IMR-90 (cell line): Measurements from ENCODE around the gene ZNF750. TPM values are rescaled to one million over a fixed set of nuclear protein-coding genes. Genes with fewer than 3 reads are reported as not detected.

ENCODE experiments used
- ATAC-seq: fragments of 200-7000 bp; cut with Tn5 transposase; 2 replicates; pipeline ENCODE4 v1.9.1; 2020; ENCODE audit warnings: low read depth, mild to moderate bottlenecking, moderate library complexity
- BruUV-seq: library from RNA; stranded (reverse); fragments of 400-500 nt; replicated peaks from 2 replicates; lab custom pipeline; 2021; lab: Mats Ljungman, UMichigan
- CTCF ChIA-PET: fragments of 300-600 bp; formaldehyde crosslinking; extraction: SDS; loops from one replicate; lab custom pipeline; 2021; ENCODE audit warnings: antibody characterized with exemption; lab: Yijun Ruan, JAX
- POLR2A ChIA-PET: fragments of 300-600 bp; sonication (Branson Sonifier 250); formaldehyde crosslinking; loops from one replicate; lab custom pipeline; 2022; ENCODE audit warnings: antibody characterized with exemption; ENCODE audit not compliant: unreplicated experiment; lab: Charles Lee
- DNase-seq: peaks from one replicate; pipeline ENCODE4 v3.0.0; 2013
- H2AFZ ChIP-seq: replicated peaks from 2 replicates; pipeline ENCODE3; 2013; ENCODE audit warnings: low read length, mild to moderate bottlenecking; ENCODE audit not compliant: poor library complexity
- H2AK5ac ChIP-seq: 2 replicates; pipeline ENCODE4 v1.6.1; 2013; ENCODE audit warnings: low read depth, low read length, inconsistent platforms
- H2AK9ac ChIP-seq: replicated peaks from 2 replicates; pipeline ENCODE3; 2013; ENCODE audit warnings: mild to moderate bottlenecking, low read depth, low read length, moderate library complexity; ENCODE audit not compliant: poor library complexity
- H2BK120ac ChIP-seq: 2 replicates; pipeline ENCODE4 v1.6.1; 2013; ENCODE audit warnings: low read depth, low read length, inconsistent platforms
- H2BK15ac ChIP-seq: 3 replicates; pipeline ENCODE4 v1.6.1; 2013; ENCODE audit warnings: low read depth, low read length, inconsistent platforms
- H2BK20ac ChIP-seq: 2 replicates; pipeline ENCODE4 v1.6.1; 2013; ENCODE audit warnings: low read depth, mild to moderate bottlenecking, inconsistent platforms, low read length, moderate library complexity
- H2BK5ac ChIP-seq: 2 replicates; pipeline ENCODE4 v1.6.1; 2013; ENCODE audit warnings: mild to moderate bottlenecking, low read depth, low read length, inconsistent platforms; ENCODE audit not compliant: poor library complexity, severe bottlenecking
- H3K14ac ChIP-seq: replicated peaks from 2 replicates; pipeline ENCODE4 v1.6.1; 2013; ENCODE audit warnings: low read depth, low read length, inconsistent platforms
- H3K18ac ChIP-seq: 2 replicates; pipeline ENCODE4 v1.6.1; 2013; ENCODE audit warnings: low read depth, low read length, control low read depth
- H3K23ac ChIP-seq: 2 replicates; pipeline ENCODE4 v1.6.1; 2013; ENCODE audit warnings: low read depth, low read length, inconsistent platforms
- H3K27ac ChIP-seq: 2 replicates; pipeline ENCODE4 v1.5.1; 2013; ENCODE audit warnings: mild to moderate bottlenecking, control low read depth, low read length; ENCODE audit not compliant: insufficient read depth
- H3K27me3 ChIP-seq: 2 replicates; pipeline ENCODE4 v1.6.1; 2013; ENCODE audit warnings: low read length; ENCODE audit not compliant: control insufficient read depth, insufficient read depth
- H3K36me3 ChIP-seq: 2 replicates; pipeline ENCODE4 v1.6.1; 2013; ENCODE audit warnings: low read length, mixed read lengths; ENCODE audit not compliant: control insufficient read depth, insufficient read depth
- H3K4ac ChIP-seq: 2 replicates; pipeline ENCODE4 v1.6.1; 2013; ENCODE audit warnings: low read depth, low read length, inconsistent platforms
- H3K4me1 ChIP-seq: 2 replicates; pipeline ENCODE4 v1.6.1; 2013; ENCODE audit warnings: low read length, mixed read lengths; ENCODE audit not compliant: control insufficient read depth, insufficient read depth
- H3K4me2 ChIP-seq: 2 replicates; pipeline ENCODE4 v1.6.1; 2013; ENCODE audit warnings: low read depth, mild to moderate bottlenecking, control low read depth, low read length, moderate library complexity
- H3K4me3 ChIP-seq: 2 replicates; pipeline ENCODE4 v1.5.1; 2013; ENCODE audit warnings: low read depth, mild to moderate bottlenecking, control low read depth, low read length, moderate library complexity; ENCODE audit not compliant: insufficient read depth
- H3K56ac ChIP-seq: 2 replicates; pipeline ENCODE4 v1.6.1; 2013; ENCODE audit warnings: low read length, inconsistent platforms; ENCODE audit not compliant: insufficient read depth; ENCODE audit errors: extremely low read depth
- H3K79me1 ChIP-seq, 2 experiments: 2 replicates each; pipeline ENCODE4 v1.6.1; 2013; ENCODE audit warnings: low read length in 2 of 2, inconsistent platforms in 1 of 2, low read depth in 1 of 2
- H3K9ac ChIP-seq: 2 replicates; pipeline ENCODE4 v1.6.1; 2013; ENCODE audit warnings: low read depth, low read length, control low read depth
- H3K9me1 ChIP-seq: 2 replicates; pipeline ENCODE4 v1.6.1; 2013; ENCODE audit warnings: low read length, inconsistent platforms; ENCODE audit not compliant: insufficient read depth
- H3K9me3 ChIP-seq: 2 replicates; pipeline ENCODE4 v1.6.1; 2013; ENCODE audit warnings: low read length; ENCODE audit not compliant: control insufficient read depth, insufficient read depth
- H4K20me1 ChIP-seq: 2 replicates; pipeline ENCODE4 v1.6.1; 2013; ENCODE audit warnings: low read length, inconsistent platforms; ENCODE audit not compliant: insufficient read depth
- H4K5ac ChIP-seq: 2 replicates; pipeline ENCODE4 v1.6.1; 2013; ENCODE audit warnings: mild to moderate bottlenecking, low read depth, low read length, control low read depth
- H4K8ac ChIP-seq, 2 experiments: 2 replicates each; pipeline ENCODE4 v1.6.1; 2013; ENCODE audit warnings: low read depth in 2 of 2, low read length in 2 of 2, control low read depth in 1 of 2, inconsistent platforms in 1 of 2
- H4K91ac ChIP-seq: 2 replicates; pipeline ENCODE4 v1.6.1; 2013; ENCODE audit warnings: low read depth, low read length, inconsistent platforms; ENCODE audit not compliant: insufficient read depth
- CEBPB ChIP-seq: IDR thresholded peaks from 2 replicates; pipeline ENCODE4 v1.6.1; 2012; ENCODE audit warnings: low read depth, low read length, improper control_type of control experiment
- FOS ChIP-seq: fragments of 150-350 bp; IDR thresholded peaks from 2 replicates; pipeline ENCODE4 v1.6.1; 2016; ENCODE audit warnings: low read depth, low read length
- MAFK ChIP-seq: IDR thresholded peaks from 2 replicates; pipeline ENCODE4 v1.6.1; 2012; ENCODE audit warnings: low read depth, low read length, improper control_type of control experiment
- MAZ ChIP-seq: IDR thresholded peaks from 2 replicates; pipeline ENCODE4 v1.6.1; 2012; ENCODE audit warnings: low read depth, mild to moderate bottlenecking, low read length, improper control_type of control experiment, moderate library complexity, borderline replicate concordance
- NFE2L2 ChIP-seq: fragments of 150-350 bp; IDR thresholded peaks from 2 replicates; pipeline ENCODE4 v1.6.1; 2016; ENCODE audit warnings: low read depth, mild to moderate bottlenecking, low read length
- WGBS, 2 experiments: methylation state at CpG; one replicate each; pipeline versions ENCODE4 v1.1.5 to v1.1.7; 2013; ENCODE audit warnings: missing lambda C conversion rate in 2 of 2; ENCODE audit not compliant: insufficient read length in 1 of 2; ENCODE audit errors: extremely low coverage in 2 of 2; 5-methylcytosine and 5-hydroxymethylcytosine counted together
- dilution Hi-C: fragments of 300-500 bp; cut with HindIII; formaldehyde crosslinking; loops from one replicate; pipeline ENCODE4 v1.14.3; 2018; ENCODE audit warnings: low sequenced_read_pairs; ENCODE audit not compliant: unreplicated experiment
- in situ Hi-C: fragments of 300-500 bp; cut with MboI; formaldehyde crosslinking; loops from 3 replicates; pipeline ENCODE4 v1.14.3; 2019; ENCODE audit warnings: low sequenced_read_pairs, inconsistent platforms, mixed read lengths
- intact Hi-C: fragments of 100-400 bp; cut with micrococcal nuclease; formaldehyde crosslinking; loops from 2 replicates; pipeline ENCODE4 v1.10.0; 2022
- polyA plus RNA-seq, 3 experiments: library from polyadenylated mRNA; depleted of rRNA; stranded (reverse); fragments of >200 nt; gene quantifications; 2 replicates each; pipeline ENCODE4 v1.2.3, GENCODE V29; 2012; ENCODE audit warnings: low replicate concordance in 1 of 3
- total RNA-seq: library from RNA; depleted of rRNA; stranded (reverse); fragments of >200 nt; gene quantifications from 2 replicates; pipeline ENCODE4 v1.2.3, GENCODE V29; 2012

ZNF750 gene
- total and polyA plus RNA-seq, 2 of the 4 experiments (the other 2 are of a cell fraction): not detected

DNA sequence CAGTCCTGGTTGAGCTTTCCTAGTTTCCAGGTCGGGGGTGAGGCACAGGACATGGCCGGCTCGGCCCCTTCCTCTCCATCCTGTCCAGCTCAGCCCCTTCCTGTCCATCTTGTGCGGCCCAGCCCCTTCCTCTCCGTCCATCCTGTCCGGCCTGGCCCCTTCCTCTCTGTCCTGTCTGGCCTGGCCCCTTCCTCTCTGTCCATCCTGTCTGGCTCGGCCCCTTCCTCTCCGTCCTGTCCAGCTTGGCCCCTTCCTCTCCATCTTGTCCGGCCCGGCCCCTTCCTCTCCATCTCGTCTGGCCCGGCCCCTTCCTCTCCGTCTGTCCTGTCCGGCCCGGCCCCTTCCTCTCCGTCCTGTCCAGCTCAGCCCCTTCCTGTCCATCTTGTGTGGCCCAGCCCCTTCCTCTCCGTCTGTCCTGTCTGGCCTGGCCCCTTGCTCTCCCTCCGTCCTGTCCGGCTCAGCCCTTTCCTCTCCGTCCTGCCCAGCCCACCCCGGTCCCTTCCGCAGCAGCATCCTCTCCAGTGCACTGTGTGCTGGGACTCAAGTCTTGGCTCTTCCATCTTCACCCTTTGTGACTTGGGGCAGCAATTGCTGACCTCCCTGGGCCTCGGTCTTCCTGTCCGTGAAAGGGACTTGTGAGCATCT is 5.5 kb upstream of the ZNF750 start:
- 76% methylated on average over 18 of the region's 24 CpGs; no CpG with 5 or more reads in 1 of the 2 experiments for WGBS, 2 experiments
- Histone ChIP-seq H2AK9ac (peak overlapping the region; percentile 3), H4K91ac (no peak overlapping the region), H3K36me3 (0 out of 2 replicates have a peak, but pooled peaks cover 3% of the 10 kb centered on the region), H3K4ac (no peak overlapping the region), H2AK5ac (no peak overlapping the region), H3K79me1 (peaks cover 0 to 14% of the 10 kb centered on the region in 2 experiments; a peak in 2 of 4 replicates), H3K4me1 (no peaks in the 10 kb centered on the region), H4K5ac (no peak overlapping the region), H3K9me1 (peaks cover 3% of the 10 kb centered on the region; the same call in 1 of the 2 replicates), H3K9me3 (no peaks in the 10 kb centered on the region), H3K14ac (no peak overlapping the region), H4K20me1 (no peaks in the 10 kb centered on the region; the same call in 1 of the 2 replicates), H3K56ac (no peak overlapping the region), H3K18ac (no peak overlapping the region), H4K8ac (no peak overlapping the region), H3K27ac (no peak overlapping the region), H3K4me3 (no peak overlapping the region), H3K4me2 (no peak overlapping the region), H3K23ac (no peak overlapping the region), H2AFZ (no peak overlapping the region), H3K27me3 (no peaks in the 10 kb centered on the region), H2BK15ac (no peak overlapping the region), H2BK5ac (no peak overlapping the region), H2BK20ac (no peak overlapping the region), H3K9ac (no peak overlapping the region), H2BK120ac (no peak overlapping the region)
- BruUV-seq: no TSS peak
- ChIA-PET CTCF (interaction anchor here (1.5 kb wide), 1 partner anchor 10 kb away, joined by 7 read pairs; no protein-coding TSS in a partner anchor), POLR2A (no interaction called here)
- dilution Hi-C loops (no loop called here), intact Hi-C loops (no loop called here), in situ Hi-C loops (no loop called here)
- no peak for ATAC-seq
- TF ChIP-seq FOS: no peak
- TF ChIP-seq MAZ: no peak
- no peak for TF ChIP-seq MAFK
- TF ChIP-seq CEBPB: no peak
- TF ChIP-seq NFE2L2: no peak
- DNase-seq: no peak
